Mesodermal cell (in vitro differentiated cells): ENCODE measurements around the gene LIN28B.
"Not testable (repeated sequence)": the region's sequence is repeated elsewhere in the genome, so short reads cannot be mapped to it uniquely, and the experiment has no call there.

Experiments used
- H3K27ac ChIP-seq: 2 replicates; pipeline ENCODE4 v1.7.0; 2013; ENCODE audit warnings: mild to moderate bottlenecking, low read depth, low read length, moderate library complexity; ENCODE audit not compliant: severe bottlenecking
- H3K36me3 ChIP-seq: 2 replicates; pipeline ENCODE4 v1.7.1; 2013; ENCODE audit warnings: mild to moderate bottlenecking, low read length, moderate library complexity; ENCODE audit not compliant: control insufficient read depth, insufficient read depth
- H3K4me1 ChIP-seq: one replicate; pipeline ENCODE4 v1.7.1; 2013; ENCODE audit warnings: mild to moderate bottlenecking, low read length; ENCODE audit not compliant: insufficient read depth, control insufficient read depth, poor library complexity, severe bottlenecking
- H3K4me3 ChIP-seq: 2 replicates; pipeline ENCODE4 v1.7.0; 2013; ENCODE audit warnings: low read length, control low read depth, mild to moderate bottlenecking; ENCODE audit not compliant: insufficient read depth, poor library complexity, severe bottlenecking; ENCODE audit errors: extremely low read depth
- H3K9me3 ChIP-seq: 2 replicates; pipeline ENCODE4 v1.7.1; 2013; ENCODE audit warnings: mild to moderate bottlenecking, low read length, moderate library complexity; ENCODE audit not compliant: control insufficient read depth
- WGBS, 2 experiments: methylation state at CpG; one replicate each; pipeline ENCODE4 v1.1.5; 2013; ENCODE audit warnings: missing lambda C conversion rate in 2 of 2; ENCODE audit not compliant: insufficient coverage in 2 of 2; 5-methylcytosine and 5-hydroxymethylcytosine counted together

LIN28B gene

GRCh38 chr6:105066836-105067235 is 109.9 kb downstream of the LIN28B start:
- H3K9me3 ChIP-seq = no peaks in the 10 kb centered on the region
- peaks cover 5% of the 10 kb centered on the region for H3K36me3 ChIP-seq
- H3K4me3 ChIP-seq = no peak overlapping the region
- 100% methylated on average over 1 of the region's 3 CpGs; no CpG with 5 or more reads in 1 of the 2 experiments for WGBS, 2 experiments
- no peak overlapping the region for H3K27ac ChIP-seq
- H3K4me1 ChIP-seq = no peaks in the 10 kb centered on the region

GRCh38 chr6:105067329-105067728 is 110.4 kb downstream of the LIN28B start:
- WGBS, 2 experiments = no CpG with 5 or more reads among the region's 1 CpG
- H3K27ac ChIP-seq = no peak overlapping the region
- H3K9me3 ChIP-seq = no peaks in the 10 kb centered on the region
- peaks cover 5% of the 10 kb centered on the region for H3K36me3 ChIP-seq
- no peak overlapping the region for H3K4me3 ChIP-seq
- H3K4me1 ChIP-seq = no peaks in the 10 kb centered on the region

DNA sequence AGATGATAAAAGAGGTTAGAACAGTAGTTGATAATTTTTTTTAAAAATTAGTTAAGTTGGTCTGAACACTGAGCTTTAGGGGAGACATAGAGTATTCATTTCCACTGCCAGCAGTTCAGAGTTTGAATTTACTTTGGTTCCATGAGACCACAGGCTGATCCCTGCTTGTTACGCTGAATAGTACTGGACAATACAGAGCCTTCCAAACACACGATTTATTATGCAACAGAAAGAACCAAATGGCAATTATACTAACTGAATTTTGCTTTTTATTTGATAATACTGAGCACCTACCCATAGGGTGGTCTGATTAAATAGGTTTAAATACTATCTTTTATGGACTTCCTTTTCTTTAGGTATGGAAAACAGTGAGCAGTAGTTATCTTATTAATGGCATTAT is 111.5 kb downstream of the LIN28B start:
- H3K27ac ChIP-seq = no peak overlapping the region
- WGBS, 2 experiments = 100% methylated on average over 1 of the region's 2 CpGs; no CpG with 5 or more reads in 1 of the 2 experiments
- no peaks in the 10 kb centered on the region for H3K9me3 ChIP-seq
- no peak overlapping the region for H3K4me3 ChIP-seq
- peaks cover 5% of the 10 kb centered on the region for H3K36me3 ChIP-seq
- H3K4me1 ChIP-seq = peaks cover 6% of the 10 kb centered on the region

- Histone ChIP-seq H3K4me1 (peaks cover 6% of the 10 kb centered on the region), H3K36me3 (peaks cover 1% of the 10 kb centered on the region), H3K27ac (no peak overlapping the region), H3K9me3 (no peaks in the 10 kb centered on the region), H3K4me3 (no peak overlapping the region)
- no CpG with 5 or more reads among the region's 1 CpG for WGBS, 2 experiments
Measured at GRCh38 chr6:105069821-105070445, 113.0 kb downstream of the LIN28B start.

GRCh38 chr6:105072798-105073199 is 115.9 kb downstream of the LIN28B start:
- Histone ChIP-seq H3K9me3 (no peaks in the 10 kb centered on the region), H3K4me3 (no peak overlapping the region), H3K4me1 (peaks cover 6% of the 10 kb centered on the region), H3K36me3 (no peaks in the 10 kb centered on the region), H3K27ac (no peak overlapping the region)

GRCh38 chr6:105075210-105075609 is 118.3 kb downstream of the LIN28B start:
- H3K4me1 ChIP-seq = peaks cover 6% of the 10 kb centered on the region
- no peak overlapping the region for H3K27ac ChIP-seq
- H3K4me3 ChIP-seq = no peak overlapping the region
- H3K36me3 ChIP-seq = peaks cover 19% of the 10 kb centered on the region
- H3K9me3 ChIP-seq = no peaks in the 10 kb centered on the region

DNA sequence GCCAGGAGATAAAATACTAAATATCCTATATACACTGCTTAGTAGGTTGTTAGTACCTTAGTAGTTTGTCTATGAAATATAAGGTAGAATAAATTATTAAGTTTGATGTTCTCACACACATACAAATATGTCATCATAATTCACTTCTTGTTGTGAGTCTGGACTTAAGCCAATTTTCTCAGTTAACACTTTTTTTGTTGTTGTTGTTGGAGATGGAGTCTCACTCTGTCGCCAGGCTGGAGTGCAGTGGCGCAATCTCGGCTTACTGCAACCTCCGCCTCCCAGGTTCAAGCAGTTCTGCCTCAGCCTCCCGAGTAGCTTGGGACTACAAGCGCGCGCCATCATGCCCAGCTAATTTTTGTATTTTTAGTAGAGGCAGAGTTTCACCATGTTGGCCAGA is 119.5 kb downstream of the LIN28B start:
- not testable (repeated sequence) for H3K27ac ChIP-seq, H3K4me1 ChIP-seq, H3K4me3 ChIP-seq, H3K9me3 ChIP-seq
- 94 to 95% methylated on average over 6 to 8 of the region's 8 CpGs for WGBS, 2 experiments
- peaks cover 22% of the 10 kb centered on the region for H3K36me3 ChIP-seq

GRCh38 chr6:105077596-105078385 is 120.9 kb downstream of the LIN28B start:
- Histone ChIP-seq H3K4me3 (no peak overlapping the region), H3K36me3 (peaks cover 22% of the 10 kb centered on the region), H3K27ac (no peak overlapping the region), H3K9me3 (no peaks in the 10 kb centered on the region), H3K4me1 (peaks cover 3% of the 10 kb centered on the region)
- no CpG with 5 or more reads among the region's 1 CpG for WGBS, 2 experiments

- Histone ChIP-seq H3K4me3 (no peak overlapping the region), H3K36me3 (peaks cover 22% of the 10 kb centered on the region), H3K9me3 (no peaks in the 10 kb centered on the region), H3K4me1 (no peaks in the 10 kb centered on the region), H3K27ac (no peak overlapping the region)
- WGBS, 2 experiments = 94 to 100% methylated on average over 6 of the region's 6 CpGs
Measured at GRCh38 chr6:105078386-105078708, 121.4 kb downstream of the LIN28B start.

DNA sequence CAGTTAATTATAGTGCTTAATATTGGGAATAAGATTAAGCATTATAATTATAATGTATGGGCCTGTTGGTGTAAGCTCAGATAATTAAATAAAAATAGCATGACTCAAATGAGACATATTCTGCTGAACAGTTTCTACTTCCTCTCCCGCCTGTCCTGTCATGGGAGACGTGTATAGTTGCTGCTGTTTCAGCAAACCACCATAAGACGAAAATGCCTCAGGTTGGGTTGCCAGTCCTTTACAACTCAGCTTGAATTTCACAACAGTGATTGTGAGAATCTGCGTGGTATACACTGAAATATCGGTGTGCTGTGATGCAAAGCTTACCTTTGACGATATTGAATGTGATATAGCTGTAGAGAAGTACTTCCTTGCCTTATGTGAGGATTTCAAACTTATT is 123.4 kb downstream of the LIN28B start:
- no peaks in the 10 kb centered on the region for H3K9me3 ChIP-seq
- peaks cover 22% of the 10 kb centered on the region for H3K36me3 ChIP-seq
- no peak overlapping the region for H3K27ac ChIP-seq
- no peak overlapping the region for H3K4me3 ChIP-seq
- no peaks in the 10 kb centered on the region for H3K4me1 ChIP-seq
- 91 to 95% methylated on average over 3 to 5 of the region's 6 CpGs for WGBS, 2 experiments

DNA sequence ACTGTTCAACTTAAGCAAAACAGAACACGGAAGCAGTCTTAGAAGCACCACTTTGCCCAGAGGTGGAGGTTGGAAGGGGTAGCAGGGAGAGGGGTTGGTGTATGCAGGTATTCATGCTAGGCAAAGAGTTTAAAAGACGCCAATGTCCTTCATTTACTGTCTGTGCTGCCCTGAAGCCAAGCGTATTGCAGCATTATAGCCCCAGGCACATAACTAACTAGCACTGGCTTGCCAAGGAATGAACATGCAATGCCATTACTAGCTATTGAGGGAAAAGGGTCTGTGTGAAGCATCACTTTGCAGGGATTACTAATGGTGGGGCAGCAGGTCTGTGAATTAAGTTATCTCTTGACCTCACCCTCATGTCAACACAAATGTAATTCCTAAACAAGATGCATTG is 124.8 kb downstream of the LIN28B start:
- H3K4me3 ChIP-seq, H3K9me3 ChIP-seq, H3K4me1 ChIP-seq, H3K27ac ChIP-seq: not testable (repeated sequence)
- H3K36me3 ChIP-seq = peaks cover 22% of the 10 kb centered on the region
- 67 to 100% methylated on average over 1 to 3 of the region's 3 CpGs for WGBS, 2 experiments
